Hematopoietic multipotent progenitor cell treated with erythropoietin and hydrocortisone succinate and interleukin-3 and kit ligand, for 15 days (in vitro differentiated cells): ENCODE measurements around the gene TIGAR.

Experiments used
- DNase-seq: peaks from one replicate; pipeline ENCODE4 v3.0.0-alpha.2; 2015; ENCODE audit warnings: low spot score

The TIGAR gene

DNA sequence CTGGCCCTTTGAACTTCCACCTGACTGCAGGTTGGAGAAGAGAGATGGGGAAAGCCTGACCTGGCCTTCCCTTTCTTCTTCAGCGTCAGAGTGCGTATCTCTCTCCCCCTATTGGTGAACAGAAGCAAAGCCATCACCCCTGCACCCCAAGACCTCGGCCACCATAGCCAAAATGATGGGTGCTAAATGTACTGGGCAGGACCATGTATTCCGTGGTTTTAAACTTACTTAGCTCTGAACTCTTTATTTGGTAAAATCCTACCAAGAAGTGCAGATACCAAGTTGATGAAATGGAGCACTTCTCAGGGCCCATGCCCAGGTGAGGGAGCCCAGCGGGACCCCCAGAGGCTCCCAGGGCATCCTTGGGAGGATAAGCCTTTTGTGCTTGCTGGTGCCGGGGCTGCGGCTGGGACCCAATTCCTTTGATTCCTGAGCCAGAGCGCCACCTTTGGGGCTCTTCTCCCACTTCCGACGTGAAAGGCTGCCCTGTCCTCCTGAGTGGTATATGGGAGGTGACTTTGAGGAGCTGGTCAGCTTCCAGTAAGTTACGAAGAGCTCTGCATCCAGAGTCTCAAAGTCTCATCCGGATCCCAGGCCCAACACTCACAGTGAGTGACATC is 38.0 kb upstream of the TIGAR start:
- DNase-seq: no peak

- DNase-seq: no peak
Measured at GRCh38 chr12:4283512-4284255, 37.3 kb upstream of the TIGAR start.

DNA sequence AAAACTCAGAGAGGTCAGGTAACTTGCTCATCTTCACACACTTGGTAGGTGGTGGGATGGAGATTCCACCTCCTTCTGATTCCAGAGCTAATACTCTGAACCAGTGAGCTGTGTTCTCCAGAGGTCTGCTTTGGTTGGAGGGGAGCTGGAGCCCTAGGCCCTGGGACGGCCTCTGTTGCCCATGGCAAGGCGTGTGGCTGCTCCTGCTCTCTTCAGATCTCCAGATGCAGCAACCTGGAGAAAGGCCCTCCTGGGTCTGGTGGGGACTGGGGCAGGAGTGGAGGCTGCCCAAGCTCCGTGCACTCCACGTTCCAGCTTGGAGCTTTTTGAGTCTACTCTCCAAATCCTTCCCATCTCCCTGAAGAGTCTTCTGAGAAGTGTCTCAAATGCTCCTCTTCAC is 36.7 kb upstream of the TIGAR start:
- no peak for DNase-seq

DNA sequence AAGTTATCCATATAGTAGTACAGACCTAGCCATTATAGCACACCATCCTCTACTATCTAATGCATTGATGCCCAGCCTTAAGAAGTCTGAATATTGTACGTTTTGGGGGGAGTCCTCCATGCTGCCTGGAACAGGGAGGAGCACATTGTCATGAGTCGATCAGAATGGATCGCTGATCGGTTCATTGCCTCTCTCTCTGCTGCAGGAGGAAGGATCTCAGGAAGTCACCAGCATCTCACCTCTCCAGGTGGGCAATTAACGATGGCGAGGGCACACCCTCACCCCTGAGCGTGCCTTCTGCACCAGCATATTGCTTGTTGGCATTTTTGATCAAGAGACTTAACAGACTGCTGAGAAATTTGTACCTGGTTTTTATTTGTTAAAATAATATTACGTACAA is 35.9 kb upstream of the TIGAR start:
- DNase-seq: no peak

DNA sequence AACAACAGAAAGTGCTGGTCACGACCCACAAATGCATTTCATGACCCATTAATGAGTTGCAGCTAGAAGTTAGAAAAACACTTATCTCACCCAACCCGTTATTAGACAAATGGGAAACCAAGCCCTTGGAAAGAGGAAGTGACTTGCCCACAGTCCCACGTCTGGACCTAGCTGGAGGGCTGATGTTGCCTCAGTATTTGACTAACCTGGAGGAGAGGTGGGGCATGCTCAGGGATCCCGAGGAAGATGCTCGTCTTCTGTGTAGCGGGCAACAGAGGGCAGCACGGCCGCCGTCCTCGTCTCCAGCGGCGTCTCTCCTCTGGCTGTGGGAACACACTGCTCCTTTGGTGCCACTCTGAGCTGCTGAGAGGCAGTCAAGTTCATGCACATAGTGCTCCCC is 34.8 kb upstream of the TIGAR start:
- DNase-seq: no peak

GRCh38 chr12:4286771-4287317 is 34.2 kb upstream of the TIGAR start:
- no peak for DNase-seq

DNA sequence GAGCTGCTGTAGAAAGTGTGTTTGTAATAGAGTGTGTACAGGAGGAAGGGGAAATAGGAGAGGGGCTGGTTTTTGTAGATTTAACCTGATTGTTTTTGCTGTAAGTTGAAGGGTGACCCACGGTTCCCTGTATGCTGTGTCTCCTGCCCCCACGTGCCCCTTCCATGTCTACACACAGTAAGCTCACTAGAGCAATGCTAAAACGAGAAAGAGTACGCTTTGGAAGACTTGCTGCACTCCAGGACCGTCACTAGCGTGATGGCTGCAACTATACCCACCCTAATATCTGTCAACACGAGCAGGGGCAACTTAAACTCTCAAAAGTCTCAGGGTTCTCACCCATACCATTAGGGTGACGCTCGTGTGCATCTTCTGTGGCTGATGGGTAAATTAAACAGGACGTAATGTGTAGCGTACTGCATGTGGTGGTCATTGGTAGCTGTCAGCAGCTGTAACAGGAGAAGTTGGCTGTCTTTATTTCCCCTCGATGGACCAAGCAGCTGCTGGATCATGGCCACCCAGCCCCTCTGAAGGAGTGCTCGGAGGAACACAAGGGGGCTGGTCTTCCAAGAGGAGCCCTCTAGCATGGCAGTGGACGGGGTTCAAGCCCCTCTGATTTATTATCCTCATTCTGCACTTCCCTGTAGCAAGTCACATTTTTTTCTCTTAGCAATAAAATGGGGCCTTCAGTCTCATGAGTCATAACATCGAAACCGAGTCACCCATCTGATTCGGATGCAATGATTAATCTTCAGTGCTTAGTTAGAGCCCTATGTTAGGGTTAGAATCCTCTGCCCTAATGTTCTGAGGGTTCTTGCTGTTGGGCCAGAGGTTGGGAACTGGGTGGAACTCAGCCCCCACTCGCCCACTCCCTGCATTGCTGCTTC is 33.4 kb upstream of the TIGAR start:
- no peak for DNase-seq

- no peak for DNase-seq
Measured at GRCh38 chr12:4288296-4289131, 32.5 kb upstream of the TIGAR start.

- DNase-seq: no peak
Measured at GRCh38 chr12:4289231-4289878, 31.7 kb upstream of the TIGAR start.

DNA sequence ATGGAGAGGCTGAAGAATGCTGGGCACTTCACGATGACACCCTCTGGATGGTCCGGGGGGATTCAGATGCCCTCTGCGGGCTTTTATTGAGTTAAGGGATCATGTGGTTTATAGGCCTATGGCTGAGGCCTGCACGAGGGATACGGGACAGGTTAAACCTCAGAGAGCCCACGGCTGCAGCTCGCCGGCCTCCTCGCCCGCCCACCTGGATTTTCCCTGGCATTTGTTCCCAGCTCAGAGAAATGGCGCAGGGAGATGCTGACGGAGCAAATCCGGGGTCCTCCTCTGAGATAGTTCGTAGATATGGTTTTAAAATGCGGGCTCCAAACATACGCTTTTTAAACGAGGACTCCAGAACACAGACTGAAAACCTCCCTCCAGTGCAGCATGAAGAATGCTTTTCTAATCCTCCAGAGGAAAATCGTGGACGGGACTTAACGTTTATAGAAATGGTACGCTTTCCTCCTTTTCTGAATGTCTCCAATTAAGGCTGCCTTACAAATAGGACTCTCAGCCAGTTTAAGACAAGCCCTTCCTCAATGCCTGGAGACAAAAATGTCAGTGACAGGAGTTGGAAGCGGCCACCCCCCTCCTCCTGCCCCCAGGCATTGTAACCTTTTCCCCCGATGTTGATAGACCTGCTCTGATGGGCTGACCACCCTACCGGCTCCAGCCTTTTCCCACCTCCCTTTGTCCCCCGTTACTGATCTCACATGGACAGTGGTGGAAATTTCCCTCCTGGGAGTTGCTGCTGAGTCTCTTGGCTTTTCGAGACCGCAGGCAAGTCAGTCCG is 30.8 kb upstream of the TIGAR start:
- DNase-seq: no peak

GRCh38 chr12:4292341-4293073 is 28.5 kb upstream of the TIGAR start:
- no peak for DNase-seq

- no peak for DNase-seq
Measured at GRCh38 chr12:4293299-4293965, 27.6 kb upstream of the TIGAR start.

GRCh38 chr12:4293966-4294505 is 27.0 kb upstream of the TIGAR start:
- no peak for DNase-seq

DNA sequence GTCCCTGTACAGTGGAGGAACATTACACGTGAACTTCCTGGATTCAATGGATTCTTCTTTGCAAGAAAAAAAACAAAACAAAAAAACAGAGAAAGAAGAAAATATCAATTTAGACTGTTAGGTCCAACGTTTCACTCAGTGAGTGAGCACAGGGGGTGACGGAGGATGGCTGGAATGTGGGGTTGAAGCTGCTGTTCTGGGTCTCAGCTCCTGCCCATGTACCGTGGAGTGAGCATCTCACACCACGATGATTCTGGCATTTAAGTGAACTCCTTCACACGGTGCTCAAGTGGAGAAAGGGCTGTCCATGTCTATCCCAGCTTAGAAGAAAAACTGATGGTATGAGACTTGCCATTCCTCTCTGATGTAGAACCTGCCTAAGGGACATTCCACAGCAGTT is 24.3 kb upstream of the TIGAR start:
- no peak for DNase-seq

GRCh38 chr12:4297617-4298016 is 23.4 kb upstream of the TIGAR start:
- no peak for DNase-seq

GRCh38 chr12:4300883-4301282 is 20.1 kb upstream of the TIGAR start:
- DNase-seq: no peak

GRCh38 chr12:4301932-4302501 is 19.0 kb upstream of the TIGAR start:
- no peak for DNase-seq

DNA sequence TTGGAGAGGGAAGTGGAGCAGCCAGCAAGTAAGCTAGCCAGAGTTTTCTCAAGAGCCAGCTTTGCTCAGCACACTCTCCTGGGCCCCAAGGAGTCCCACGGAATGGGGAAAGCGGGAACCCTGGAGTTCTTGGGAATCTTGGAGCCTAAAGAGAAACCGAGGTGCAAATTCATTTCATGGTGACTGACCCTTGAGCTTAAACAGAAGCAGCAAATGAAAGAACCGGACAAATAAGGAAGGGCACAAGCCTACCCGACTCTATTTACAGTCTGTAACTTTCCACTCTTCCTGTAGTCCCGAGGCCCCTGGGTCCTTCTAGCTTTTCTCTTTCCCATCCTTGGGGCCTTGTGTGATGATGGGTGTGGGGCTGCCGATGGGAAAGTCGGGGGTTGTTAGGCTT is 18.1 kb upstream of the TIGAR start:
- no peak for DNase-seq

GRCh38 chr12:4303750-4304149 is 17.3 kb upstream of the TIGAR start:
- DNase-seq: no peak
